ENCODE measurements around the gene CNTNAP2.

DNA sequence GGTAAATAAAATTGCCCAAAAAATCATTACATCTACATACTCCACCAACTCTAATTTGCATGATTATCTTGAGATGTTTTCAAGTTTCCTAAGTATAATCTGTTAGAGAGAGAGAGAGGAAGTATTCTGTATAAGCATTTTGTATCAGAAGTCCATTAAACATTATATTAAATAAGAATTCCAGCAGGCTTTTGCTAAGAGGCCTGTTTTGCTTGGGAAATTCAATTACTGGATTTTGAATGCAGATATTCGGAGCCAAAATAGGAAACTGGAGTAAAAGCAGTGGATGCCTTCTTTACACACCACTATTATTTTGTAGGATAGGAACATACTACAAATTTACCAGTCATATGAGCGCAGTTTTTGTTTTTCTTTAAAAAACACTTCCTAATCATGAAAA, 727.8 kb downstream of the CNTNAP2 start:
- TF ChIP-seq, protein P1, sequence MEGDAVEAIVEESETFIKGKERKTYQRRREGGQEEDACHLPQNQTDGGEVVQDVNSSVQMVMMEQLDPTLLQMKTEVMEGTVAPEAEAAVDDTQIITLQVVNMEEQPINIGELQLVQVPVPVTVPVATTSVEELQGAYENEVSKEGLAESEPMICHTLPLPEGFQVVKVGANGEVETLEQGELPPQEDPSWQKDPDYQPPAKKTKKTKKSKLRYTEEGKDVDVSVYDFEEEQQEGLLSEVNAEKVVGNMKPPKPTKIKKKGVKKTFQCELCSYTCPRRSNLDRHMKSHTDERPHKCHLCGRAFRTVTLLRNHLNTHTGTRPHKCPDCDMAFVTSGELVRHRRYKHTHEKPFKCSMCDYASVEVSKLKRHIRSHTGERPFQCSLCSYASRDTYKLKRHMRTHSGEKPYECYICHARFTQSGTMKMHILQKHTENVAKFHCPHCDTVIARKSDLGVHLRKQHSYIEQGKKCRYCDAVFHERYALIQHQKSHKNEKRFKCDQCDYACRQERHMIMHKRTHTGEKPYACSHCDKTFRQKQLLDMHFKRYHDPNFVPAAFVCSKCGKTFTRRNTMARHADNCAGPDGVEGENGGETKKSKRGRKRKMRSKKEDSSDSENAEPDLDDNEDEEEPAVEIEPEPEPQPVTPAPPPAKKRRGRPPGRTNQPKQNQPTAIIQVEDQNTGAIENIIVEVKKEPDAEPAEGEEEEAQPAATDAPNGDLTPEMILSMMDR (conservative IDR thresholded peaks at IDR 0.05; ENCODE audit: low read length), result no peak
- no peak for TF ChIP-seq EZH2phosphoT487 (IDR thresholded peaks at IDR 0.05; ENCODE audit: borderline replicate concordance, low read depth, low read length)
